Measurements from ENCODE around the gene SLC6A3.
"Not testable (repeated sequence)": the region's sequence is repeated elsewhere in the genome, so short reads cannot be mapped to it uniquely, and the experiment has no call there.

Gene SLC6A3

GRCh38 chr5:1375871-1376810 is 69.1 kb downstream of the SLC6A3 start:
- no peak for DNase-seq (ENCODE audit: extremely low read depth, low read depth)
- TF ChIP-seq CTCF (IDR thresholded peaks at IDR 0.05; ENCODE audit: low read depth, low read length), result no peak

GRCh38 chr5:1374679-1375055 is 70.6 kb downstream of the SLC6A3 start:
- no peak for TF ChIP-seq CTCF (IDR thresholded peaks at IDR 0.05; ENCODE audit: low read depth, low read length)
- DNase-seq (ENCODE audit: extremely low read depth, low read depth), result no peak

GRCh38 chr5:1374030-1374678 is 71.1 kb downstream of the SLC6A3 start:
- no peak for TF ChIP-seq CTCF (IDR thresholded peaks at IDR 0.05; ENCODE audit: low read depth, low read length)
- DNase-seq (ENCODE audit: extremely low read depth, low read depth), result no peak

GRCh38 chr5:1371972-1372342 is 73.3 kb downstream of the SLC6A3 start:
- DNase-seq (ENCODE audit: extremely low read depth, low read depth), result not testable (repeated sequence)

GRCh38 chr5:1371218-1371971 is 73.8 kb downstream of the SLC6A3 start:
- no peak for DNase-seq (ENCODE audit: extremely low read depth, low read depth)
- TF ChIP-seq CTCF (IDR thresholded peaks at IDR 0.05; ENCODE audit: low read depth, low read length), result no peak

- DNase-seq (ENCODE audit: extremely low read depth, low read depth), result no peak
- TF ChIP-seq CTCF (IDR thresholded peaks at IDR 0.05; ENCODE audit: low read depth, low read length), result no peak
Observed at GRCh38 chr5:1370006-1370405, 75.2 kb downstream of the SLC6A3 start.

- no peak for DNase-seq (ENCODE audit: extremely low read depth, low read depth)
- no peak for TF ChIP-seq CTCF (IDR thresholded peaks at IDR 0.05; ENCODE audit: low read depth, low read length)
Observed at GRCh38 chr5:1368756-1369155, 76.5 kb downstream of the SLC6A3 start.

Data from AG09319 (cell line).